GM12875 (cell line): Measurements from ENCODE around the gene ATP2C2.
A peak's percentile ranks its signal among the peaks of the same experiment; 100 is the strongest.

Source experiments
- H3K4me3 ChIP-seq: one replicate; pipeline ENCODE4 v1.5.1; 2011; ENCODE audit warnings: low read depth, low read length, control low read depth
- CTCF ChIP-seq: IDR thresholded peaks from 2 replicates; pipeline ENCODE4 v1.5.1; 2011; ENCODE audit warnings: low read depth, mild to moderate bottlenecking, control low read depth, inconsistent platforms, low read length, moderate library complexity, borderline replicate concordance; ENCODE audit not compliant: insufficient read depth

The ATP2C2 gene

DNA sequence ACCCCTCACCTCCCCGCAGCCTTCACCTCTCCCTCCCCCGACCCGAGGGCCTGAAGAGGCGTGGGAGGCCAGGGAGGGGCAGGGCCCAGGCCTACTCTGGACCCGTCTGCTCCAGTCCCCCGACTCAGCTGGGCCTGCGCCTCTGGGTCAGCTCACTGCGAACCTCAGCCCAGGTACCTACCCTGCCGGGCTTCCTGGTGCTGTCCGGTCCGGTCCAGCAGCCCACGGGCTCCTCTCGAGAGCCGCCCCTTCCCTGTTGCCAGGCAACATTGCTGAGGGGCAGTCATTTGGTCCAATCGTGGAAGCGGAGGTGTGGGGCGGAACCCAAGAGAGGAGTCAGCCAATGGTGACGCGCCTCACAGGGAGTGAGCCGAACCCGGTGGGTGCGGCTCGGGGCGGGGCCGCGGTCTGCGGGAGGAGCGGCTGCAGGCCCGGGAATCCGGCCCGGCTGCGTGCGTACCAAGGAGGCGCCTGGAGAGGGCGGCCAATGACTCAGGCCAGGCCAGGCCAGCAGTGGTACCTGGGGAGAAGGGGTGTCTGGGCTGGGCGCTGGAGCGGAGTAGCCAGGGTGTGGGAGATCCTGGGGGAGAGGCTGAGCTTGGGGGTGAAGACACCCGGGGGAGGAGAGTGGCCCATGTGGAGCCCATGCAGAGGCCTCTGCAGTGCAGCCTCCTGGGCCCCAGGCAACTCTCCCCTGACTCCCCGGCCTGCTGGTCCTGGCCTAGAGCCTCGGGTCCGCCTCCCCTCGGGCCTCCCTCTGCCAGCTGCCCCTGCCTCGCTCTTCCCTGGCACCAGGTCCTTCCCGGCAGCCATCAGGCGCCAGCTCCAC, 136.3 kb downstream of the ATP2C2 start, which contains the start of gene MEAK7:
Gene MEAK7, minus strand, starts transcription at position 240 of the 829 bp plus-strand sequence. CDS start 6,573 bp downstream, outside the sequence.
- TF ChIP-seq CTCF = no peak
- peak within 1 kb of the TSS; percentile 80 for H3K4me3 ChIP-seq

- no peak for TF ChIP-seq CTCF
- peak overlapping the region; percentile 80 for H3K4me3 ChIP-seq
Measured at GRCh38 chr16:84505249-84506187, 137.2 kb downstream of the ATP2C2 start.

DNA sequence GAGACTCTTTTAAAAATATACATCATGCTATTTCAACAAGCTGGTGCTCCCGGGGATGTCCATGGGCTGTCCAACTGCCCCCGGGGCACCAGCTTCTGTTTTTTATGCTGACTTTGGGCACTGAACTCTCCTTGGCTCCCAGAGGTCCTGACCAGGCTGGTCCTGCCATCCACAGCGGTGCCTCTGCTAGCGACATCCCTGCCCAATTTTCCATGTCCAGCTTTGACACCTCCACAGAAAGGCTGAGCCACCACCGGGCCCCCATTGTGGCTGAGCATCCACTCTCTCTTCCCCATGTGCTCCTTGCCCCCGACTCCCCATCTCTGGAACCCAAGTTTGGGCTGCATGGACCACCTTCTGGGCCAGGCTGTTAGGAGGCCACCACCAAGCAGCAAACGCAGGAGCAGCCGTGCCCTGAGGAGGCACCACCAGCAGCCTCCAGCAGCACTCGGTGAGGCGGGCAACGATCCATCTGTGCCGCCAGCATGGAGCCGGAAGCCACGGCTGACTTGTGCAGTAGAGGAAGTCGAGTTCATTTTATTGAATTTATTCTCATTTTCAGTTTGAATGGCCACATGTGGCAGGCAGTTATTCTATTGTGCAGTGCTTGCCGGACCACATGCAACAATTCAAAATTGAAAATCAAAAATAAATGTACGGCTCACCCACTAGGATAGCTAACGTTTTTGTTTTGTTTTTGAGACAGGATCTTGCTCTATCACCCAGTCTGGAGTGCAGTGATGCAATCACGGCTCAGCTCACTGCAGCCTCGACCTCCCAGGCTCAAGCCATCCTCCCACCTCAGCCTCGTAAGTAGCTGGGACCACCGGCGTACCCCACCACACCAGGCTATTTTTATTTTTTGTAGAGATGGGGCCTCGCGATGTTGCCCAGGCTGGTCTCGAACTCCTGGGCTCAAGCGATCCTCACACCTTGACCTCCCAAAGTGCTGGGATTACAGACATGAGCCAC, 139.0 kb downstream of the ATP2C2 start:
- no peak overlapping the region for H3K4me3 ChIP-seq
- no peak for TF ChIP-seq CTCF

GRCh38 chr16:84508502-84508901, 140.2 kb downstream of the ATP2C2 start:
- no peak for TF ChIP-seq CTCF
- no peak overlapping the region for H3K4me3 ChIP-seq

DNA sequence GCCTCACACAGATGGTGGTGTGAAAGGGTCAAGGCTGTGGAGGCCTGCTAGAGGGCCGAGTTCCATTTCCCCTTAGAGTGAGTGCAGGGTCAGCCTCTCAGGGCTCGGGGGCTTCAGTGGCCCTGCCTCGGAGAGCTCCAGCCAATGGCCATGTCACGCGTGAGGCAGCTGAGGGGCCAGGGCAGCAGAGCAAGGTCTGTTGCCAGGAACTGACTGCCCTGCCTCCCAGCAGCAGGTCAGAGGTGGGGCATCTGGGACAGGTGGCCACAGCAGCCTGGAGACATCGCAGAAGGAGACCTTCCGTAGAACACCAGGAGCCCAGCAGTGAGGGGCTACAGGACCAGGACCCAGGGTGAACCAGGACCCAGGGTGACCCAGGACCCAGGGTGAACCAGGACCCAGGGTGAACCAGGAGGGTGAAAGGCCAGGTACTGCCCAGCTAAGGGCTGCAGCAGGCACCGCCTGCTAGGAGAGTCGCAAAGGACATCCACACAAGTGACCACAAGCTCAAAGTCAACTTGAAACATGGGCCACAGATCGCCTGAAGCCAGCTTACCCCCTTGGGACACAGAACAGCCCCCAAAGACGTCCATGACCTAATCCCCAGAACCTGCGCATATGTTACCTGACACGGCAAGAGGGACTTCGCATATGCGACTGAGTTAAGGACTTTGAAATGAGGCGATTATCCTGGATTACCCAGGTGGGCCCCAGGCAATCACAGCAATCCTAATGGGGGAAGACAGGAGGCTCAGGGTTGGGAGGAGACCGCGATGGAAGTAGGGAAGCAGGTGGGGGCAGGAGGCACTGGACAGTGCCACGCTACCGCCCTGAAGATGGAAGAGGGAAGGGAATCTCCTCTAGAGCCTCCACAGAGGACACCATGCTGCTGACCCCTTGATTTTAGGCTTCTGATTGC, 141.0 kb downstream of the ATP2C2 start:
- H3K4me3 ChIP-seq = no peak overlapping the region
- no peak for TF ChIP-seq CTCF

GRCh38 chr16:84511180-84511800, 143.0 kb downstream of the ATP2C2 start:
- TF ChIP-seq CTCF = peak; percentile 87
- no peak overlapping the region for H3K4me3 ChIP-seq
